Measurements from ENCODE around the gene ACBD4.

Gene ACBD4

GRCh38 chr17:45175759-45176115 is 40.2 kb downstream of the ACBD4 start:
- no peak for TF ChIP-seq CTCF (IDR thresholded peaks at IDR 0.05; ENCODE audit: low read length)
- TF ChIP-seq EZH2 (IDR thresholded peaks at IDR 0.05; ENCODE audit: borderline replicate concordance, low read length): no peak
- Histone ChIP-seq H4K20me1 (ENCODE audit: insufficient read depth, low read length) (no peaks in the 10 kb centered on the region), H3K36me3 (ENCODE audit: insufficient read depth, low read length) (no peaks in the 10 kb centered on the region)

GRCh38 chr17:45177563-45177962 is 42.1 kb downstream of the ACBD4 start:
- no peaks in the 10 kb centered on the region for H3F3A ChIP-seq (ENCODE audit: insufficient read depth, low read length)
- no peaks in the 10 kb centered on the region for H4K20me1 ChIP-seq (ENCODE audit: insufficient read depth, low read length)
- no peaks in the 10 kb centered on the region for H3K79me2 ChIP-seq (ENCODE audit: insufficient read depth, low read length)
- H3K36me3 ChIP-seq (ENCODE audit: insufficient read depth, low read length): no peaks in the 10 kb centered on the region
- no peak overlapping the region for H3K27ac ChIP-seq (ENCODE audit: low read depth, low read length, poor library complexity, severe bottlenecking)
- no peak overlapping the region for H3K4me3 ChIP-seq (ENCODE audit: low read depth, low read length, poor library complexity, severe bottlenecking)
- no peak overlapping the region for H2AFZ ChIP-seq (ENCODE audit: low read length)
- TF ChIP-seq EZH2 (IDR thresholded peaks at IDR 0.05; ENCODE audit: borderline replicate concordance, low read length) (no peak), CTCF (IDR thresholded peaks at IDR 0.05; ENCODE audit: low read length) (no peak)
- peaks cover 6% of the 10 kb centered on the region for H3K4me1 ChIP-seq (ENCODE audit: insufficient read depth, low read length, severe bottlenecking)
- H3K9ac ChIP-seq (ENCODE audit: low read length): no peak overlapping the region
- no peaks in the 10 kb centered on the region for H3K9me2 ChIP-seq (ENCODE audit: low read depth, low read length)
- H3K27me3 ChIP-seq (ENCODE audit: insufficient read depth, low read length): no peaks in the 10 kb centered on the region
- no peaks in the 10 kb centered on the region for H3K9me3 ChIP-seq (ENCODE audit: low read length)
- no peak overlapping the region for H3K4me2 ChIP-seq (ENCODE audit: low read length)

More at GRCh38 chr17:45175759-45176115, 40.2 kb downstream of the ACBD4 start:
- Histone ChIP-seq H3K27ac (ENCODE audit: low read depth, low read length, poor library complexity, severe bottlenecking) (no peak overlapping the region), H3K9me3 (ENCODE audit: low read length) (no peaks in the 10 kb centered on the region), H3K27me3 (ENCODE audit: insufficient read depth, low read length) (no peaks in the 10 kb centered on the region), H3K9me2 (ENCODE audit: low read depth, low read length) (no peaks in the 10 kb centered on the region), H3K79me2 (ENCODE audit: insufficient read depth, low read length) (no peaks in the 10 kb centered on the region), H3K9ac (ENCODE audit: low read length) (no peak overlapping the region), H3K4me3 (ENCODE audit: low read depth, low read length, poor library complexity, severe bottlenecking) (no peak overlapping the region), H3F3A (ENCODE audit: insufficient read depth, low read length) (0 out of 2 replicates have a peak, but pooled peaks cover 2% of the 10 kb centered on the region), H3K4me1 (ENCODE audit: insufficient read depth, low read length, severe bottlenecking) (peaks cover 15% of the 10 kb centered on the region), H2AFZ (ENCODE audit: low read length) (no peak overlapping the region), H3K4me2 (ENCODE audit: low read length) (no peak overlapping the region)

GRCh38 chr17:45184144-45184543 is 48.7 kb downstream of the ACBD4 start:
- Histone ChIP-seq H3F3A (ENCODE audit: insufficient read depth, low read length) (no peaks in the 10 kb centered on the region), H3K4me3 (ENCODE audit: low read depth, low read length, poor library complexity, severe bottlenecking) (no peak overlapping the region), H3K27me3 (ENCODE audit: insufficient read depth, low read length) (no peaks in the 10 kb centered on the region), H3K9me2 (ENCODE audit: low read depth, low read length) (no peaks in the 10 kb centered on the region), H3K9ac (ENCODE audit: low read length) (no peak overlapping the region), H3K36me3 (ENCODE audit: insufficient read depth, low read length) (no peaks in the 10 kb centered on the region), H3K79me2 (ENCODE audit: insufficient read depth, low read length) (no peaks in the 10 kb centered on the region), H3K9me3 (ENCODE audit: low read length) (no peaks in the 10 kb centered on the region), H3K4me2 (ENCODE audit: low read length) (no peak overlapping the region), H3K27ac (ENCODE audit: low read depth, low read length, poor library complexity, severe bottlenecking) (no peak overlapping the region), H3K4me1 (ENCODE audit: insufficient read depth, low read length, severe bottlenecking) (no peaks in the 10 kb centered on the region), H2AFZ (ENCODE audit: low read length) (no peak overlapping the region), H4K20me1 (ENCODE audit: insufficient read depth, low read length) (no peaks in the 10 kb centered on the region)
- TF ChIP-seq CTCF (IDR thresholded peaks at IDR 0.05; ENCODE audit: low read length) (no peak), EZH2 (IDR thresholded peaks at IDR 0.05; ENCODE audit: borderline replicate concordance, low read length) (no peak)
